GM12878 (cell line): ENCODE measurements around the gene PARP6. TPM values are rescaled to one million over a fixed set of nuclear protein-coding genes. Genes with fewer than 3 reads are reported as not detected.

Experiments
- ATAC-seq: fragments of 200-7000 bp; cut with Tn5 transposase; 3 replicates; pipeline ENCODE4 v1.9.1; 2020; ENCODE audit warnings: mild to moderate bottlenecking, moderate library complexity
- BruUV-seq: library from RNA; stranded (reverse); fragments of 400-500 nt; replicated peaks from 2 replicates; lab custom pipeline; 2021; lab: Mats Ljungman, UMichigan
- CTCF ChIA-PET: fragments of 300-600 bp; sonication (Branson Sonifier 250); formaldehyde crosslinking; extraction: SDS; loops from one replicate; lab custom pipeline; 2021; ENCODE audit warnings: inconsistent platforms; lab: Yijun Ruan, JAX
- POLR2A ChIA-PET: fragments of 350-600 bp; formaldehyde crosslinking; extraction: SDS; loops from one replicate; lab custom pipeline; 2021; ENCODE audit warnings: inconsistent platforms; lab: Charles Lee
- RAD21 ChIA-PET: fragments of 300-600 bp; sonication (Branson Sonifier 250); formaldehyde crosslinking; loops from one replicate; lab custom pipeline; 2023; ENCODE audit warnings: antibody characterized with exemption; ENCODE audit not compliant: unreplicated experiment; lab: Charles Lee
- SMC1A ChIA-PET: fragments of 300-600 bp; sonication (Branson Sonifier 250); formaldehyde crosslinking; loops from one replicate; lab custom pipeline; 2023; ENCODE audit not compliant: unreplicated experiment, uncharacterized antibody; lab: Charles Lee
- DNase-seq: peaks from one replicate; pipeline ENCODE4 v3.0.0-alpha.2; 2011; ENCODE audit warnings: low read depth, low spot score
- FAIRE-seq: peaks from 3 replicates; lab custom pipeline; 2011; peaks lifted over from hg19 to GRCh38; lab: Jason Lieb, UNC
- H2AFZ ChIP-seq: 2 replicates; pipeline ENCODE4 v1.6.0; 2011; ENCODE audit warnings: low read depth, low read length, control low read depth; ENCODE audit not compliant: control insufficient read depth
- H3K27ac ChIP-seq: 2 replicates; pipeline ENCODE4 v1.5.1; 2011; ENCODE audit warnings: control low read depth; ENCODE audit not compliant: control insufficient read depth, insufficient read depth
- H3K27me3 ChIP-seq, 2 experiments: replicated peaks in 1 of 2; 2 replicates each; pipeline versions ENCODE4 v1.6.0 to v1.6.1; 2011; ENCODE audit warnings: low read length in 1 of 2; ENCODE audit not compliant: control insufficient read depth in 2 of 2, insufficient read depth in 2 of 2
- H3K36me3 ChIP-seq, 2 experiments: 2 replicates each; pipeline ENCODE4 v1.5.1; 2011; ENCODE audit warnings: low read length in 1 of 2; ENCODE audit not compliant: control insufficient read depth in 2 of 2, insufficient read depth in 2 of 2
- H3K4me1 ChIP-seq: 2 replicates; pipeline ENCODE4 v1.6.1; 2011; ENCODE audit warnings: mild to moderate bottlenecking, low read length, moderate library complexity, mixed read lengths; ENCODE audit not compliant: control insufficient read depth, insufficient read depth
- H3K4me2 ChIP-seq: 2 replicates; pipeline ENCODE4 v1.6.0; 2011; ENCODE audit warnings: control low read depth; ENCODE audit not compliant: control insufficient read depth, insufficient read depth
- H3K4me3 ChIP-seq: fragments of 200-600 bp; sonication (generic); 2 replicates; pipeline ENCODE4 v1.5.1; 2016
- H3K79me2 ChIP-seq: 2 replicates; pipeline ENCODE4 v1.6.0; 2011; ENCODE audit warnings: low read length; ENCODE audit not compliant: control insufficient read depth, insufficient read depth
- H3K9ac ChIP-seq: 2 replicates; pipeline ENCODE4 v1.8.0; 2011; ENCODE audit warnings: low read length, control low read depth, mixed read lengths; ENCODE audit not compliant: control insufficient read depth, insufficient read depth
- H3K9me3 ChIP-seq: replicated peaks from 3 replicates; pipeline ENCODE4 v1.5.1; 2011; ENCODE audit warnings: mild to moderate bottlenecking, low read length; ENCODE audit not compliant: control insufficient read depth, insufficient read depth
- H4K20me1 ChIP-seq: 2 replicates; pipeline ENCODE4 v1.6.0; 2011; ENCODE audit not compliant: control insufficient read depth, insufficient read depth
- CREM ChIP-seq: IDR thresholded peaks from 2 replicates; pipeline ENCODE4 v1.6.1; 2014; ENCODE audit warnings: antibody characterized with exemption, low read depth
- EP300 ChIP-seq, 2 experiments: fragments of 150-350 bp in 1 of 2; IDR thresholded peaks; 2 replicates each; pipeline ENCODE4 v1.6.1; 2011 to 2012; ENCODE audit warnings: low read depth in 2 of 2, low read length in 2 of 2, borderline replicate concordance in 1 of 2, improper control_type of control experiment in 1 of 2, inconsistent platforms in 1 of 2; ENCODE audit not compliant: control insufficient read depth in 1 of 2
- FOXK2 ChIP-seq: fragments of 450-650 bp; IDR thresholded peaks from 2 replicates; pipeline ENCODE4 v1.6.1; 2017; ENCODE audit warnings: mild to moderate bottlenecking, moderate library complexity
- HDAC6 ChIP-seq: fragments of 200-600 bp; sonication (generic); IDR thresholded peaks from one replicate; pipeline ENCODE4 v1.8.0; 2017; ENCODE audit warnings: antibody characterized with exemption; ENCODE audit not compliant: unreplicated experiment
- IKZF1 ChIP-seq: fragments of 450-650 bp; conservative IDR thresholded peaks from 2 replicates; pipeline ENCODE4 v1.6.1; 2017; ENCODE audit warnings: antibody characterized with exemption, mild to moderate bottlenecking
- JUNB ChIP-seq: IDR thresholded peaks from 2 replicates; pipeline ENCODE4 v1.6.1; 2016; ENCODE audit warnings: antibody characterized with exemption, mild to moderate bottlenecking
- NFYA ChIP-seq: IDR thresholded peaks from 2 replicates; pipeline ENCODE4 v1.6.1; 2011; ENCODE audit warnings: low read depth, mild to moderate bottlenecking, low read length, improper control_type of control experiment, borderline replicate concordance
- POLR2A ChIP-seq: IDR thresholded peaks from 2 replicates; pipeline ENCODE4 v1.6.1; 2011; ENCODE audit warnings: low read depth, mild to moderate bottlenecking, low read length
- RAD21 ChIP-seq: IDR thresholded peaks from 2 replicates; pipeline ENCODE4 v1.6.1; 2011; ENCODE audit warnings: mild to moderate bottlenecking, low read depth, low read length, moderate library complexity; ENCODE audit not compliant: insufficient read depth
- RB1 ChIP-seq: fragments of 450-650 bp; formaldehyde crosslinking; IDR thresholded peaks from 2 replicates; pipeline ENCODE4 v1.6.1; 2017; ENCODE audit warnings: mild to moderate bottlenecking, borderline replicate concordance
- RELA ChIP-seq: fragments of 450-650 bp; IDR thresholded peaks from 2 replicates; pipeline ENCODE4 v1.8.0; 2014; ENCODE audit warnings: borderline replicate concordance; ENCODE audit not compliant: partially characterized antibody
- STAT3 ChIP-seq: IDR thresholded peaks from 2 replicates; pipeline ENCODE4 v1.6.1; 2011; ENCODE audit warnings: low read depth, low read length, improper control_type of control experiment
- ZNF687 ChIP-seq: fragments of 450-650 bp; IDR thresholded peaks from 2 replicates; pipeline ENCODE4 v1.6.1; 2017; ENCODE audit warnings: mild to moderate bottlenecking, moderate library complexity
- WGBS: methylation state at CpG from one replicate; pipeline ENCODE4 v1.1.6; 2016; ENCODE audit warnings: low lambda C conversion rate; ENCODE audit not compliant: insufficient replicate concordance, insufficient coverage; ENCODE audit errors: missing lambda C conversion rate; 5-methylcytosine and 5-hydroxymethylcytosine counted together
- in situ Hi-C: fragments of 300-500 bp; cut with MboI; formaldehyde crosslinking; loops from 9 replicates; pipeline ENCODE4 v1.14.3; 2018; ENCODE audit warnings: mixed read lengths
- intact Hi-C: fragments of 100-400 bp; cut with micrococcal nuclease; formaldehyde crosslinking; loops from one replicate; pipeline ENCODE4 v1.14.2; 2022; ENCODE audit not compliant: unreplicated experiment
- polyA plus RNA-seq, 11 experiments: library from polyadenylated mRNA; depleted of rRNA in 4 of 11; unstranded in 6 of 11; stranded (reverse) in 5 of 11; fragments of >200 nt; fragmentation: Nextera tagmentation in 4 of 11; fragmentation: Illumina TruSeq in 1 of 11; extraction: Ambion mirVana in 4 of 11; extraction: Trizol in 1 of 11; gene quantifications; 1 replicate in 1 of 11; 2 replicates in 10 of 11; pipeline versions ENCODE4 v1.2.1 to v1.2.3, GENCODE V29; 2011 to 2016; ENCODE audit warnings: inconsistent platforms in 2 of 11, missing spikeins in 2 of 11, low read depth in 1 of 11
- total RNA-seq, 4 experiments: library from RNA; depleted of rRNA in 3 of 4; stranded (reverse); fragments of >200 nt in 3 of 4; fragmentation: Illumina TruSeq in 1 of 4; extraction: Trizol in 1 of 4; gene quantifications; 2 replicates each; pipeline versions ENCODE4 v1.2.1 to v1.2.3, GENCODE V29; 2013 to 2021
- TF ChIP-seq, protein P1 (sequence below): IDR thresholded peaks from 2 replicates; pipeline ENCODE4 v1.6.1; 2012; ENCODE audit warnings: low read depth, low read length, improper control_type of control experiment
- TF ChIP-seq, protein P2 (sequence below): IDR thresholded peaks from 2 replicates; pipeline ENCODE4 v1.6.1; 2012; ENCODE audit warnings: low read depth, low read length, improper control_type of control experiment
- TF ChIP-seq, protein P3 (sequence below): fragments of 450-650 bp; formaldehyde crosslinking; IDR thresholded peaks from 2 replicates; pipeline ENCODE4 v1.4.0; 2022; ENCODE audit warnings: mild to moderate bottlenecking, moderate library complexity

The PARP6 gene
- total and polyA plus RNA-seq, 10 of the 15 experiments (the other 5 are each of a cell fraction or from before 2014, with no cell fraction given), result 14.3 to 73.5 (median 26.9) TPM

DNA sequence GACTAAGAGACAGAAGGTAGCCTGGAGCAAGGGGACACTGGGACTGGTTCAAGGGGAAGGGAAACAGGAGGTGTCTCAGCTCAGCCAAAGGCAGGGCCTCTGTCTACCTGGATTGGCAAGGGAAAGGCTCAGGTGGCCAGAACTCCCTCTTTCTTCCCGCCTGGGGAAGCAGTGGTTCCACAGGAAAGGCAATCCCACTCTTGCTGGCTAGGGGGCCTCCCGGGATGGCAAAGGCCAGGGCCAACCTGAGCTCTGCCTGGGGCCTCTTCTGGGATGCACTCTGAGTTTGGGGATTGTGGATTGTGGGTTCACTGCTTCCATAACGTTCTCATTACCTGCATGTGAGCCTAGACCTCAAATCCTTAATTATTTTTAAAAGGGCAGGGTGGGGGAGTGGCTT lies 13.0 kb upstream of the PARP6 start:
- H2AFZ ChIP-seq, result no peak overlapping the region
- ATAC-seq, result no peak
- intact Hi-C loops, result loop anchor here (5.0 kb wide), 1 partner anchor 88 kb away; the partner anchor contains the start of gene GRAMD2A
- no peak for TF ChIP-seq STAT3
- no peak for TF ChIP-seq EP300 (IDR thresholded peaks at IDR 0.05; ENCODE audit: borderline replicate concordance in 1 of 2, control insufficient read depth in 1 of 2, low read depth in 2 of 2, low read length in 2 of 2)
- no peak for TF ChIP-seq ZNF687
- no peak for TF ChIP-seq RB1
- no peak for TF ChIP-seq IKZF1
- no peak for TF ChIP-seq JUNB
- no peak for TF ChIP-seq RELA
- no peak for TF ChIP-seq RAD21
- no peak for TF ChIP-seq HDAC6
- TF ChIP-seq, protein P1, sequence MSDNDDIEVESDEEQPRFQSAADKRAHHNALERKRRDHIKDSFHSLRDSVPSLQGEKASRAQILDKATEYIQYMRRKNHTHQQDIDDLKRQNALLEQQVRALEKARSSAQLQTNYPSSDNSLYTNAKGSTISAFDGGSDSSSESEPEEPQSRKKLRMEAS, result no peak
- no peak for TF ChIP-seq FOXK2
- TF ChIP-seq NFYA, result no peak
- TF ChIP-seq, protein P2, sequence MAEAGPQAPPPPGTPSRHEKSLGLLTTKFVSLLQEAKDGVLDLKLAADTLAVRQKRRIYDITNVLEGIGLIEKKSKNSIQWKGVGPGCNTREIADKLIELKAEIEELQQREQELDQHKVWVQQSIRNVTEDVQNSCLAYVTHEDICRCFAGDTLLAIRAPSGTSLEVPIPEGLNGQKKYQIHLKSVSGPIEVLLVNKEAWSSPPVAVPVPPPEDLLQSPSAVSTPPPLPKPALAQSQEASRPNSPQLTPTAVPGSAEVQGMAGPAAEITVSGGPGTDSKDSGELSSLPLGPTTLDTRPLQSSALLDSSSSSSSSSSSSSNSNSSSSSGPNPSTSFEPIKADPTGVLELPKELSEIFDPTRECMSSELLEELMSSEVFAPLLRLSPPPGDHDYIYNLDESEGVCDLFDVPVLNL, result no peak
- TF ChIP-seq, protein P3, sequence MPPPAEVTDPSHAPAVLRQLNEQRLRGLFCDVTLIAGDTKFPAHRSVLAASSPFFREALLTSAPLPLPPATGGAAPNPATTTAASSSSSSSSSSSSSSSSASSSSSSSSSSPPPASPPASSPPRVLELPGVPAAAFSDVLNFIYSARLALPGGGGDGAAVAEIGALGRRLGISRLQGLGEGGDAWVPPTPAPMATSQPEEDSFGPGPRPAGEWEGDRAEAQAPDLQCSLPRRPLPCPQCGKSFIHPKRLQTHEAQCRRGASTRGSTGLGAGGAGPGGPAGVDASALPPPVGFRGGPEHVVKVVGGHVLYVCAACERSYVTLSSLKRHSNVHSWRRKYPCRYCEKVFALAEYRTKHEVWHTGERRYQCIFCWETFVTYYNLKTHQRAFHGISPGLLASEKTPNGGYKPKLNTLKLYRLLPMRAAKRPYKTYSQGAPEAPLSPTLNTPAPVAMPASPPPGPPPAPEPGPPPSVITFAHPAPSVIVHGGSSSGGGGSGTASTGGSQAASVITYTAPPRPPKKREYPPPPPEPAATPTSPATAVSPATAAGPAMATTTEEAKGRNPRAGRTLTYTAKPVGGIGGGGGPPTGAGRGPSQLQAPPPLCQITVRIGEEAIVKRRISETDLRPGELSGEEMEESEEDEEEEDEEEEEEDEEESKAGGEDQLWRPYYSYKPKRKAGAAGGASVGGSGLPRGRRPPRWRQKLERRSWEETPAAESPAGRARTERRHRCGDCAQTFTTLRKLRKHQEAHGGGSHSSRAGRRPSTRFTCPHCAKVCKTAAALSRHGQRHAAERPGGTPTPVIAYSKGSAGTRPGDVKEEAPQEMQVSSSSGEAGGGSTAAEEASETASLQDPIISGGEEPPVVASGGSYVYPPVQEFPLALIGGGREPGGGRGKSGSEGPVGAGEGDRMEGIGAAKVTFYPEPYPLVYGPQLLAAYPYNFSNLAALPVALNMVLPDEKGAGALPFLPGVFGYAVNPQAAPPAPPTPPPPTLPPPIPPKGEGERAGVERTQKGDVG, result no peak
- TF ChIP-seq POLR2A, result no peak
- TF ChIP-seq CREM, result no peak
- TF ChIP-seq, all 136 proteins: peak for 0
- RAD21 ChIA-PET, result interaction anchor here (0.5 to 0.8 kb wide), 2 partner anchors 9 to 85 kb away, joined by 3 read pairs; no protein-coding TSS in a partner anchor
- in situ Hi-C loops, result no loop called here
- POLR2A ChIA-PET, result no interaction called here
- no peak overlapping the region for H3K4me2 ChIP-seq
- SMC1A ChIA-PET, result interaction anchor here (1.0 to 1.6 kb wide), 3 partner anchors 11 to 84 kb away, joined by 4 to 6 read pairs (median 4); no protein-coding TSS in a partner anchor
- DNase-seq (no peak), FAIRE-seq (no peak)
- no peak overlapping the region for H3K27ac ChIP-seq
- H3K4me3 ChIP-seq, result no peak overlapping the region
- CTCF ChIA-PET, result interaction anchor here (0.6 to 1.9 kb wide), 5 partner anchors 11 to 542 kb away, joined by 3 to 15 read pairs (median 4); no protein-coding TSS in a partner anchor
- WGBS, result 43% methylated on average over 3 of the region's 3 CpGs
- no peaks in the 10 kb centered on the region for H3K9me3 ChIP-seq
- BruUV-seq, result no TSS peak
- H3K4me1 ChIP-seq, result no peaks in the 10 kb centered on the region
- no peak overlapping the region for H3K9ac ChIP-seq
- no peaks in the 10 kb centered on the region for H3K79me2 ChIP-seq
- H3K27me3 ChIP-seq, result no peaks in the 10 kb centered on the region
- no peaks in the 10 kb centered on the region for H3K36me3 ChIP-seq
- H4K20me1 ChIP-seq, result no peaks in the 10 kb centered on the region
